GM18873 (cell line): ENCODE measurements around the gene PIRT.
"Not testable (repeated sequence)": the region's sequence is repeated elsewhere in the genome, so short reads cannot be mapped to it uniquely, and the experiment has no call there.

Experiments
- ATAC-seq: cut with Tn5 transposase; IDR thresholded peaks from one replicate; pipeline ENCODE4 v1.9.1; 2021; ENCODE audit warnings: mild to moderate bottlenecking, moderate library complexity, moderate number of reproducible peaks; ENCODE audit not compliant: unreplicated experiment, low FRiP score

The PIRT gene

GRCh38 chr17:10837921-10838320, at the start of gene PIRT:
PIRT (minus strand) TSS chr17:10838087; CDS start chr17:10825645, 12,442 bp downstream.
- no peak for ATAC-seq

- no peak for ATAC-seq
Observed at GRCh38 chr17:10881959-10882358, 44.1 kb upstream of the PIRT start.

- ATAC-seq: no peak
Observed at GRCh38 chr17:10879190-10879836, 41.4 kb upstream of the PIRT start.

GRCh38 chr17:10875984-10876555, 38.2 kb upstream of the PIRT start:
- ATAC-seq: no peak

- ATAC-seq: no peak
Observed at GRCh38 chr17:10875430-10875851, 37.6 kb upstream of the PIRT start.

- ATAC-seq: no peak
Observed at GRCh38 chr17:10871914-10872313, 34.0 kb upstream of the PIRT start.

GRCh38 chr17:10870336-10871050, 32.6 kb upstream of the PIRT start:
- no peak for ATAC-seq

GRCh38 chr17:10868744-10869143, 30.9 kb upstream of the PIRT start:
- not testable (repeated sequence) for ATAC-seq

GRCh38 chr17:10859051-10859450, 21.2 kb upstream of the PIRT start:
- ATAC-seq: no peak

- ATAC-seq: no peak
Observed at GRCh38 chr17:10857976-10858375, 20.1 kb upstream of the PIRT start.

- not testable (repeated sequence) for ATAC-seq
Observed at GRCh38 chr17:10846636-10847035, 8.7 kb upstream of the PIRT start.

GRCh38 chr17:10845388-10845751, 7.5 kb upstream of the PIRT start:
- no peak for ATAC-seq

- ATAC-seq: no peak
Observed at GRCh38 chr17:10844621-10845387, 6.9 kb upstream of the PIRT start.

GRCh38 chr17:10843811-10844210, 5.9 kb upstream of the PIRT start:
- no peak for ATAC-seq

- no peak for ATAC-seq
Observed at GRCh38 chr17:10842658-10843057, 4.8 kb upstream of the PIRT start.

- ATAC-seq: no peak
Observed at GRCh38 chr17:10838682-10839081, 795 bp upstream of the PIRT start.

GRCh38 chr17:10836966-10837590, 809 bp downstream of the PIRT start:
- ATAC-seq: no peak

- no peak for ATAC-seq
Observed at GRCh38 chr17:10836145-10836544, 1.7 kb downstream of the PIRT start.

- ATAC-seq: no peak
Observed at GRCh38 chr17:10831696-10832095, 6.2 kb downstream of the PIRT start.

- ATAC-seq: no peak
Observed at GRCh38 chr17:10827898-10828552, 9.9 kb downstream of the PIRT start.
